ACC112 (cell line): ENCODE measurements around the gene CCDC187.
A peak's percentile ranks its signal among the peaks of the same experiment; 100 is the strongest.
"Not testable (repeated sequence)": the region's sequence is repeated elsewhere in the genome, so short reads cannot be mapped to it uniquely, and the experiment has no call there.

Source experiments
- H2AFZ ChIP-seq: fragments of 200-600 bp; sonication (generic); one replicate; pipeline ENCODE4 v1.6.0; 2017; ENCODE audit warnings: antibody characterized with exemption, low read length; ENCODE audit not compliant: unreplicated experiment
- H3K27ac ChIP-seq: fragments of 200-600 bp; sonication (generic); 2 replicates; pipeline ENCODE4 v1.5.1; 2014; ENCODE audit warnings: low read depth, mild to moderate bottlenecking, antibody characterized with exemption, low read length, moderate library complexity
- H3K27me3 ChIP-seq: fragments of 200-600 bp; sonication (generic); 2 replicates; pipeline ENCODE4 v1.6.1; 2014; ENCODE audit warnings: mild to moderate bottlenecking, antibody characterized with exemption, low read length, moderate library complexity, mixed read lengths; ENCODE audit not compliant: insufficient read depth
- H3K36me3 ChIP-seq: fragments of 200-600 bp; sonication (generic); 2 replicates; pipeline ENCODE4 v1.6.1; 2016; ENCODE audit warnings: mild to moderate bottlenecking, antibody characterized with exemption, low read length, moderate library complexity, mixed read lengths; ENCODE audit not compliant: insufficient read depth
- H3K4me1 ChIP-seq: fragments of 200-600 bp; sonication (generic); one replicate; pipeline ENCODE4 v1.6.1; 2016; ENCODE audit warnings: low read length, mixed read lengths; ENCODE audit not compliant: insufficient read depth, unreplicated experiment, control insufficient read depth
- H3K4me3 ChIP-seq: fragments of 200-600 bp; sonication (generic); 2 replicates; pipeline ENCODE4 v1.5.1; 2014; ENCODE audit warnings: mild to moderate bottlenecking, low read depth, low read length
- H3K79me2 ChIP-seq: fragments of 200-600 bp; sonication (generic); one replicate; pipeline ENCODE4 v1.6.0; 2016; ENCODE audit warnings: low read length; ENCODE audit not compliant: control insufficient read depth, unreplicated experiment, insufficient read depth

The CCDC187 gene

GRCh38 chr9:136326761-136327303, 22.9 kb upstream of the CCDC187 start:
- H3K4me3 ChIP-seq: peak overlapping the region; percentile 97
- peaks cover 39% of the 10 kb centered on the region for H3K79me2 ChIP-seq
- peak overlapping the region; percentile 45 for H3K27ac ChIP-seq
- H3K4me1 ChIP-seq: peaks cover 27% of the 10 kb centered on the region
- no peaks in the 10 kb centered on the region for H3K36me3 ChIP-seq
- H3K27me3 ChIP-seq: no peaks in the 10 kb centered on the region
- no peak overlapping the region for H2AFZ ChIP-seq

- Histone ChIP-seq H3K27me3 (no peaks in the 10 kb centered on the region), H3K79me2 (peaks cover 34% of the 10 kb centered on the region), H3K4me3 (peak overlapping the region; percentile 97), H3K27ac (peak overlapping the region; percentile 45), H2AFZ (peak overlapping the region; percentile 75), H3K36me3 (no peaks in the 10 kb centered on the region), H3K4me1 (peaks cover 27% of the 10 kb centered on the region)
Observed at GRCh38 chr9:136326061-136326760, 22.3 kb upstream of the CCDC187 start.

- Histone ChIP-seq H2AFZ (no peak overlapping the region), H3K27ac (no peak overlapping the region), H3K4me3 (no peak overlapping the region)
Observed at GRCh38 chr9:136325358-136325757, 21.5 kb upstream of the CCDC187 start.

GRCh38 chr9:136324501-136325300, 20.8 kb upstream of the CCDC187 start:
- no peak overlapping the region for H3K27ac ChIP-seq
- no peak overlapping the region for H2AFZ ChIP-seq

More at GRCh38 chr9:136325358-136325757, 21.5 kb upstream of the CCDC187 start:
- Histone ChIP-seq H3K79me2 (peaks cover 26% of the 10 kb centered on the region), H3K36me3 (no peaks in the 10 kb centered on the region), H3K27me3 (no peaks in the 10 kb centered on the region), H3K4me1 (peaks cover 27% of the 10 kb centered on the region)

GRCh38 chr9:136323371-136323789, 19.5 kb upstream of the CCDC187 start:
- H3K4me1 ChIP-seq: peaks cover 15% of the 10 kb centered on the region
- no peaks in the 10 kb centered on the region for H3K36me3 ChIP-seq
- no peak overlapping the region for H3K4me3 ChIP-seq
- no peak overlapping the region for H2AFZ ChIP-seq
- no peak overlapping the region for H3K27ac ChIP-seq
- H3K79me2 ChIP-seq: peaks cover 6% of the 10 kb centered on the region
- H3K27me3 ChIP-seq: no peaks in the 10 kb centered on the region

More at GRCh38 chr9:136324501-136325300, 20.8 kb upstream of the CCDC187 start:
- Histone ChIP-seq H3K4me1 (peaks cover 27% of the 10 kb centered on the region), H3K36me3 (no peaks in the 10 kb centered on the region), H3K4me3 (no peak overlapping the region), H3K79me2 (peaks cover 19% of the 10 kb centered on the region), H3K27me3 (no peaks in the 10 kb centered on the region)

GRCh38 chr9:136322756-136323330, 18.9 kb upstream of the CCDC187 start:
- Histone ChIP-seq H3K79me2 (peaks cover under 1% of the 10 kb centered on the region), H3K4me1 (peaks cover 15% of the 10 kb centered on the region), H2AFZ (no peak overlapping the region), H3K4me3 (no peak overlapping the region), H3K27me3 (no peaks in the 10 kb centered on the region), H3K27ac (no peak overlapping the region), H3K36me3 (no peaks in the 10 kb centered on the region)

GRCh38 chr9:136321561-136321960, 17.7 kb upstream of the CCDC187 start:
- H3K36me3 ChIP-seq: no peaks in the 10 kb centered on the region
- no peaks in the 10 kb centered on the region for H3K27me3 ChIP-seq
- H3K4me1 ChIP-seq: peaks cover 9% of the 10 kb centered on the region
- H2AFZ ChIP-seq: no peak overlapping the region
- no peak overlapping the region for H3K27ac ChIP-seq
- no peaks in the 10 kb centered on the region for H3K79me2 ChIP-seq
- no peak overlapping the region for H3K4me3 ChIP-seq

- not testable (repeated sequence) for H2AFZ ChIP-seq, H3K79me2 ChIP-seq, H3K27me3 ChIP-seq, H3K27ac ChIP-seq, H3K36me3 ChIP-seq, H3K4me1 ChIP-seq, H3K4me3 ChIP-seq
Observed at GRCh38 chr9:136320972-136321371, 17.1 kb upstream of the CCDC187 start.

GRCh38 chr9:136319955-136320354, 16.1 kb upstream of the CCDC187 start:
- H3K27me3 ChIP-seq, H3K4me3 ChIP-seq, H3K27ac ChIP-seq: not testable (repeated sequence)

GRCh38 chr9:136319244-136319643, 15.3 kb upstream of the CCDC187 start:
- not testable (repeated sequence) for H3K27me3 ChIP-seq, H3K36me3 ChIP-seq, H3K4me1 ChIP-seq, H3K27ac ChIP-seq, H2AFZ ChIP-seq, H3K4me3 ChIP-seq, H3K79me2 ChIP-seq

More at GRCh38 chr9:136319955-136320354, 16.1 kb upstream of the CCDC187 start:
- not testable (repeated sequence) for H2AFZ ChIP-seq, H3K36me3 ChIP-seq, H3K79me2 ChIP-seq, H3K4me1 ChIP-seq
